GM18498 (cell line): ENCODE results near the gene FBP1.

Source experiments
- ATAC-seq: cut with Tn5 transposase; IDR thresholded peaks from one replicate; pipeline ENCODE4 v1.9.1; 2021; ENCODE audit warnings: mild to moderate bottlenecking, moderate library complexity; ENCODE audit not compliant: unreplicated experiment

FBP1 gene

GRCh38 chr9:94639061-94639998 is at the start of gene FBP1:
Gene FBP1, minus strand, starts transcription at chr9:94639518. Its CDS starts 208 bp downstream, at chr9:94639310.
- peak; percentile 62 for ATAC-seq

GRCh38 chr9:94687451-94687850 is 48.1 kb upstream of the FBP1 start:
- ATAC-seq, result no peak

- ATAC-seq, result no peak
These were observed 46.0 kb upstream of the FBP1 start for GRCh38 chr9:94685359-94685758.

GRCh38 chr9:94681508-94681907 is 42.2 kb upstream of the FBP1 start:
- peak; percentile 65 for ATAC-seq

GRCh38 chr9:94680621-94681020 is 41.3 kb upstream of the FBP1 start:
- no peak for ATAC-seq

GRCh38 chr9:94680020-94680419 is 40.7 kb upstream of the FBP1 start:
- no peak for ATAC-seq

DNA sequence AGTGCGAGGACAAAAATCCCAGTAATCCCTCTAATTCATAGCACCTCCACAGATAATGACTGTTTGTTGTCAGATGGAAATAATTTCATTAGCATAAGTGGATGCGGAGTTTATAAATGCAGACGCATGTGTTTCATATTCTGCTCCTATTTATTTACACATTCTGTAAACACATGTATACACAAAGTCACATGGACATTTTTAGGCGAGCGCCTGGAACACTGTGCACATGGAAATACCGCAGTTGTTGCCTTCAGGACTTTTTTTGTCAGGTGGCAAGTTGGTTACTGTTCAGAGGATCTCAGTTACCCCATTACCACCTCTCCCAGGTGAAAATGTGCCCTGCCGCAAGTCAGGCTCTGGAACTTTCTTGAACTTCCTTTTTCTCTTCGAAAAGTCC is 40.3 kb upstream of the FBP1 start:
- no peak for ATAC-seq

DNA sequence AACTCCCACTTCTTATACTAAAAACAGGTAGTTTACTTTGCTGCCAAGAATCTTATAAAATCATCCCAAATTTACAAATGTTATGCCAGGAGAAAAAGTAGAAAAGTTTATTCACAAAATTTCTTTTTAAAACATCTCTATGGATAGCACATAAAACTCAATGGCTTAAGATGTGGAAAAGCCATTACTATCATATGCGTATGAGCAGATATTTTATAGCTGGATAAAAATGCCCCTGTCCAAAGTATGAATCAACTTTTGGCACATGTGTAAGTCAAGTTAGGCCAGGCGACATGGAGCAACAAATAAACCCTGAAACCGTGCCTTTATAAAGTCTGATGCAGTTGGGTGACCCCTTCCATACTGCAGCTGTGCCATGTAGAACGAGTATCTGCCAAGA is 38.6 kb upstream of the FBP1 start:
- ATAC-seq, result no peak

DNA sequence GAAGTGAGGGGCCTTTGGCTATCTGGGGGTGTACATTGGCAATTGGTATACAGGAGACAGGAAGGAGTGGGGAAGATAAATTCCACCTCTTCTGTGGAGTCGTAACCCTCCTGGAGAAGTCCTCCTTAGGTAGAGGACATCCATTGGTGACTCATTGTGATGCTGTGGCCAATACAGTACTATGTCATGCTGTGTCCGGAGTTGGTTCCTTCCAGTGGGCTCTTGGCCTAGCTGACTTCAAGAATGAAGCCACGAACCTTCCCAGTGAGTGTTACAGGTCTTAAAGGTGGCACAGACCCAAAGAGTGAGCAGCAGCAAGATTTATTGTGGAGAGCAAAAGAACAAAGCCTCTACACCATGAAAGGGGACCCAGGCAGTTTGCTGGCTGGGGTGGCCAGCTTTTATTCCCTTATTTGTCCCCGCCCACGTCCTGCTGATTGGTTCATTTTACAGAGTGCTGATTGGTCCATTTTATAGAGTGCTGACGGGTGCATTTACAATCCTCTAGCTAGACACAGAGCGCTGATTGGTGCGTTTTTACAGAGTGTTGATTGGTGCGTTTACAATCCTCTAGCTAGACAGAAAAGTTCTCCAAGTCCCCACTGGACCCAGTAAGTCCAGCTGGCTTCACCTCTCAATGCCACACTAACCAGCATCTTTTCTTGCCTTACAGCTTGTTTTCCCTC is 37.3 kb upstream of the FBP1 start:
- ATAC-seq, result no peak

DNA sequence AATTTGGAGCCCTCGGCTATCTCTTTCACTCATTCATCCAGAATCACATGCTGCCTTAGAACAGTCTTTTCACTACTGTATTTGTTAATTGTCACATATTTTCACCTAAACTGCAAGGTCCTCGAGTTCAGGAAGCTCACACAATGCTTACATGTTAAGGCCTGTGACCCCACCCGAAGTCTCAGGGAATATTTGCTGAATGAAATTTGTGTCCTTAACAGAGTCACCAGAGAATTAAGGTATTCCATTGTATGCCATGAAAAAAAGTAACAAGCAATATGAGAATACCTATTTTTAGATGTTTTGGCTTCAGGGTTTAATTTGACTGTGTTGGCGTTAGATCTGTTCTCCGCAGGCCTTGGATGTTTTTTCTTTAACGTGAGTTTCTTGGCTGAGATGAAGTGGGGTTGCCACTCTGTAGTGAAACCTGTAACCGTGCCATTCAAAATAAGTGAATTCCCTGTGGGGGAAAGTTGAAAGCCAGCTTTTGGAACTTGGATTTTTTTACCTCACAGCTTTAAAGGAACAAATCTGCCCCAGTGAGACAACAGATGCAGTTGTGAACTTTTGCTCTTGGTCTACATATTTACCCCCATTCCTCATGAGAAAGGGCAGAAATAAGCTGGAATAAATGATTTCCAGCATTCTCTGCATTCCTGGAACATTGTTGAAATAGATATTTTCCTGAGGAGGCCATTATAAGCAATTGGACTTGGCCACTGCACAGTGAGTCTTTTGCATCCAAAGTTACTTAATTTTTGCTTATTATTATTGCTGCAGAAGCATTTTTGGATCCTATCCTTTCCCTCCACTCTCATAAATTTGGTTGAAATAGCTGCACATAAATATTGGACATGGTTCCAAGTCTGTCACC is 35.9 kb upstream of the FBP1 start:
- ATAC-seq, result no peak

GRCh38 chr9:94672811-94673487 is 33.6 kb upstream of the FBP1 start:
- no peak for ATAC-seq

GRCh38 chr9:94668928-94669729 is 29.8 kb upstream of the FBP1 start:
- peak; percentile 71 for ATAC-seq

DNA sequence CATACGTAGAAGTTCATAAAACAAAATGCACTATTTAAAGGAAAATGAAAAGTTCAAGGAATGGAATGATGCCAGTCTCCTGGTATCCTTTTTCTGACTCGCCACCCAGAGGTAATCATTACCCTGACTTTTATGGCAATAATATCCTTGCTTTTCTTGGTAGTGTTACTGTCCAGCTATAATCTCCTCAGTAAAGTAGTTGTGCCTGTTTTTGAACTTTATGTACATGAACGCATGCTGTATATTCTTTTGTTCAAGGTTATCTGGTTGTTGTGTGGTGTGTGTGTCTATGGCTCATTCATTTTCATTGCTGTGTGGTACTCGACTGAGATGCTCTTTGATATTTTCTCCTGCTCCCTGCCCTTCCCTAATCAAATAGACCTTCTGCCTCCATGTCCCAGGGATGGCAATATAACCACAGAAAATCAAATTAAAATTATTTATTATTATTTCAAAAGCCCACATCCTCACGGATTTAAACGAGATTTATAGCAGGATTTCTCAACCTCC is 29.2 kb upstream of the FBP1 start:
- ATAC-seq, result no peak

- ATAC-seq, result no peak
These were observed 27.2 kb upstream of the FBP1 start for GRCh38 chr9:94666364-94667099.

- ATAC-seq, result no peak
These were observed 26.3 kb upstream of the FBP1 start for GRCh38 chr9:94665613-94666012.

GRCh38 chr9:94664801-94665200 is 25.5 kb upstream of the FBP1 start:
- no peak for ATAC-seq

GRCh38 chr9:94663640-94664039 is 24.3 kb upstream of the FBP1 start:
- ATAC-seq, result no peak

DNA sequence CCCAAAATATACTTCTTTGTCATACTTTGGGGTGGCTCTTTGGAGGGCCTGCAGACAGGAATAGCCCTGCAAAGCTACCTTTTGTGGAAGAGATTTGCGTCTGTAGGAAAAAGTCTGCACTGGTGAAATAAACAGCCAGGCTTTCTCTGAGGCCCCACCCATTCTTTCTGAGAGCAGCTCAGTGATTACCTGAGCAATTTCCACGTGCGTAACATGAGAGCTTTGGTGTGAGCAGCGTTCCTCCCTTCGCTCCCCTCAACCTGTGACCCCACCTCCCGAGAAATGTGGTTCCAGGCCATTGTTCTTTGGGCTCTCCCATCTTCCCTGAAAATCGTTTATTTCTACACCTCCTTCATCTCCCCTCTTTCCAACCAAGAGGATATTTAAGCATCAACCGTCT is 23.8 kb upstream of the FBP1 start:
- no peak for ATAC-seq
